Nucleus accumbens (tissue), 56 donors: ENCODE results near the gene GALNT2.

Experiments used
- DNase-seq, 56 donors: peaks; one replicate each; lab custom pipeline; 2025; lab: John Stamatoyannopoulos, UW

Gene GALNT2

DNA sequence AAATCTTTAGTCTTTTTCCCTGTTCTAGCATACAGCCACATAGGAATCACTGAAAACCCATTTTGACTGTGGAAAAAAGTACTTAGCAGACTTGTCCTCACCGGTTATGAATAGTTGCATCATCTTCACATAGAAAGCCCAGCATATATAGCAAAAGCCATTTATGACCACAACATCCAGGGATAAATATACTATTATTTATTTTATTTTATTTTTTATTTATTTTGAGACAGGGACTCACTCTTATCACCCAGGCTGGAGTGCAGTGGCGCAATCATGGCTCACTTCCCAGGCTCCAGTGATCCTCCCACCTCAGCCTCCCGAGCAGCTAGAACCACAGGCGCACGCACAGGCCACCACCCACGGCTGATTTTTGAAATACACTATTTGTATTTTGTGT lies 175.3 kb downstream of the GALNT2 start:
- DNase-seq, result no peak

DNA sequence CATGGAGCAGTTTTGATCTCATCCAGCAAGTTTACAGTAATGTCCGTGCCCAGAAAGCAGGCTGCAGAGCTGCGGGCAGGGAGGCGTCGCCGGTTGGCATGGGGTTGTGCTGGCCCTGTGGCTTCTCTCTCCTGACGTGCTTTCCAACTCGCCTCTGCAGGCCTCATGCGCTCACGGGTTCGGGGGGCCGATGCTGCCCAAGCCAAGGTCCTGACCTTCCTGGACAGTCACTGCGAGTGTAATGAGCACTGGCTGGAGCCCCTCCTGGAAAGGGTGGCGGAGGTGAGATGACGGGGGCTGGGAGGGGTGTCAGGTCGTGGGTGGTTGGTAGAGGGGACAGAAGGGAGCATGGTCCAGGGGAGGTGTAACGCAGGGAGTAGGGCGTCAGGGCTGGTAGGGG lies 176.1 kb downstream of the GALNT2 start:
- no peak for DNase-seq

DNA sequence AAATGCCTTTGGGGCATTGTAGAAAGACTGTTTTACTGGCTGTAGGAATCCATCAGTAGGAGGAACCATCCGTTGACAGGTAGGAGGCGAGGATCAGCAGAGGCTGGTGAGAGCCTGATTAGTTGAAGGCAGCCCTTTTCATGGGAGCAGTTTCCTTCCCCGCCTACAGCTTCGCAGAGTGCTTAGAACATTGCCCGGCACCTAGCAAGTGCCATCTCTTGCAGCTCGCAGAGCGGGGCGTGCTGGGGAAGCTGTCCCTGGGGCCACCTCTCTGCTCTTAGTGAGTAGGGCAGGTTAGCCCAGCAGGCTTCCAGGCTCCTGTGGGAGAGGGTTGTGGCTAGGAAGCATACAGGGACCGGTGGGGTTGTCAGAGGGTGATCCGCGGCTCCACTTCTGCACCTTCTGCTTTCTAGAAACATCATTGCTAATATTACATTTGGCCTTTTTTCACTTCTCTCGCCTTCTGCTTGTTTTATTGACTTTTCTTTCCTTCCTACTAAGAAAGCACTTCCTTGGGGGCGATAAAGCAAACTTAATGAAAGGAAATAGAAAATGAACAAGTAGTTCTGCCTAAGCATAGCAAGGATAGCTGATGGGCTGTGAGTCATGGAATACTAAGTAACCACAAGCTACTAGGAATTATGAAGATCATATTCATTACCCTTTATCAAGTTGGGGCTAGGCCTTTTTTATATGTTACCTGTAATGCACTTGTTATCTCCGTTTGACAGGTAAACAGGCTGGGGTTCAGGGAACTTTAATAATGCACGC lies 176.7 kb downstream of the GALNT2 start:
- DNase-seq, result peak in 13 of 56 donors; percentile 18 to 60 (median 39)

DNA sequence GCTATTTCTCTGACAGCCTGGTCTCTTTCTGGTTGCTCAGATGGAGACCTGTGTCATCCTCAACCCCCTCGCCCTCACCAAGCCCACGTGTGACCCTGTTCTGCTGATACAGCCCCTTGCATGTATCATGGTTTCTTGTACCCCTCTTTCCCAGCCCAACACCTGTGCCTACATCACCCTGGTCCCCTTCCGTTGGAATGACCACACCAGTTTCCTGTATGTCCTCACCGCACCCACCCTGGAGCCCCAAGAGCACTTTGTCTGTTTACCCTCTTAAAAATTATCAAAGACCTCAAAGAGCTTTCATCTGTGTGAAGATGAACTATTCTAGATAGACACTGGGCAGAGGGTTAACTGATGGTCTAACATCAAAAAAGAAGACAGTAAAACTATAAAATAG lies 179.5 kb downstream of the GALNT2 start:
- no peak for DNase-seq

DNA sequence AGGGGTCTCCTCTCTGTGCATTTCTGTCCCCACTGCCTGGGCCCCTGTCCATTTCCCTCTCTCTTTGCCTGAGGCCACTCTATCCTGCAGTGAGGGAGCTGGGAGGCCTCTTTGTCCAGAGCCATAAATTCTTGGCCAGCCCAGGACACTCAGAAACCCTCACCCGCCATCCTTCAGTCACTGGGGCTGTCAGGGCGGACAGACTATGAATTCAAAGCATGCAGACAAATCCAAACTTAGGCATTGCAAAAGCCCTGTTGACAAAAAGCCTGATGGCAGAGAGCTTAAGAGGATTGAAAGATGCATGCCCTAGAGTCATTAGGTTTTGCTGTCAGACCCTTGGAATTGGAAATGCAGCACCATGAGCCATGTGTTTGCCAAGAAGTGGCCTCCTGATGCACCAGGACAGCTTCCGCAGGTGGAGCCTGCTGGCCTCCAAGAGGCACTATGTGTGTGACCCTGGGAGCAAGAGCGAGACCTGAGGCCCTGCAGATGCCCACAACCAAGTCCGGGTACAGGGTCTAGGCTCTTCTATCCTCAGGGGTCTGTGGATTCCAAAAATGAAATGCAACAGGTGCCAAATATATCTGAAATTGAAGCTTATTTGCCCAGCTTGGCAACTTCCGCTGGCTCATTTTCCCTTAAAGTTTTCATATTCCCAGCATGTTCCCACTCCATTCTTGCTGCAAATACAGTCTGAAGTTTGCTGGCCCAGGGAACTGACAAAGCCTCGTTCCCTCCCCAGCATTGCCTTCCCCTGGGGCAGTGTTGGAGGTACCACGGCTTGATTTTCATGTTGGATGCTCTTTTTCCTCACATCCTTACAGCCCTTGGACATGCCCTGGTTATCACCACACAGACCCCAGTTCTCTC lies 181.2 kb downstream of the GALNT2 start:
- DNase-seq, result peak in 4 of 56 donors; percentile 9 to 28 (median 24)

DNA sequence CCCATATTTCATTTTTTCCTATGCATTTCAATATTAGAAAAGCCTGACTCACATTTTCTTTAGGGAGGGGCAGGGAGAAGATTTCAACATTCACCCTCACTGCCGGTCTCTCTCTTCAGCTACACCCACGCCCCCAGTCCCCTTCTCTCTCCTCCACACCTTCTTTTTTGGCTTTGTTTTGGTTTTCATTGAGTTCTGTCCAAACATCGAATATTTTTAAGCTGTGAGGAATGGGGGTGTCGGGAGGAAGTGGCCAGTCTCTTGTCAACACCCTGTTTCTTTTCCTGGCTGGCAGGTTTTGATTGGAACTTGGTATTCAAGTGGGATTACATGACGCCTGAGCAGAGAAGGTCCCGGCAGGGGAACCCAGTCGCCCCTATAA lies 181.8 kb downstream of the GALNT2 start:
- no peak for DNase-seq

DNA sequence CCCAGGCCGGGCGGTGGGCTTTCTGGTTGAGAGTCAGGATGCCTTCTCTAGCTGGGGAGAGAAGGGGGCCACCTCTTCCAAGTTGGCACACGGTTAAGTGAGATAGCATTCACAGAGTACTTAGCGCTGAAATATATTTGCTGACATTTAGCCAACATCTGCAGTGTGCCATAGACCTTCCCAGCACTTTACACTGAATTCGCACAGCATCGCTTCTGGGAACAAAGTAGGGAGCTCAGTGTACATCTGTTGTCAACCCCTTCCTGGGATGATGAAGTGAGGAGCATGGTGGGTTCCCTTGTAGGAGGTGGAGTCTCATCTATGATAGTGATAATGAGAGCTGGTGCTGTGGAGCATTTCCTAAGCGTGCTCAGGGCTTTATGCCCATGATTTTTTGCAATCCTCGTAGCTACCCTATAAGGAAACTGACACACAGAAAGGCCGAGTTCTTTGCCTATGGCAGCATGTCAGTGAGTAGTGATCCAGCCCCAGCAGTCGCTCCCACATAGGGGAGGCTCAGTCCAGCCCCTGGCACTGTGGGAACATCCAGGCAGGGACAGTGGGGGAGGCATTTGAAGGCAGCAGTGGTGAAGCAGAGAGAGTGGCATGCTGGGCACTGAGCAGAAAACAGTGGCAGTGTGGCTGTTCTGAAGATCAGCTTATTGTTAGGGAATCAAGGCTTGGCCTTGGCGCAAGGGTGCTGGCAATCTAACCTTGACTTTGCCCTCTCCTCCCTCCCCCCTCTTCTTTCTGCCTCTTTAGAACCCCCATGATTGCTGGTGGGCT lies 182.8 kb downstream of the GALNT2 start:
- peak in 1 of 56 donors; percentile 33 for DNase-seq

DNA sequence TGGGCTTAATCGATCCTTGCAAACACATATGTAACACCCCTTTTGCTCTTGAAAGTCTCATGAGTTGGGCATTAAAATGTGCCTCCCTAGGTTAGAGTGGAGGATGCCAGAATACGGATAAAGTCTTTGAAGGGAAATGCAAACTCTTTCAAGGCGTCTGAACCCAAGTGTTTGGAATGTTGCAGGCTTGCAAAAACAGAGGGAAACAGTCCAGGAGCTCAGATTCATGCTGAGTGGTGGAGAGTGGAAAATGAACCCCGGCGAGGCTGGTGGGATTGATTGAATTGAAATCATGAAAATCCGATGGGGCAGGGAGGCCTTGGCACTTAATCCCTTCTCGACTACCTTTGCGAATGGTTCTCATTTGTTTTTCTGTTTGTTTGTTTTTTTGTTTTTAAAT lies 183.6 kb downstream of the GALNT2 start:
- peak in 1 of 56 donors; percentile 44 for DNase-seq

DNA sequence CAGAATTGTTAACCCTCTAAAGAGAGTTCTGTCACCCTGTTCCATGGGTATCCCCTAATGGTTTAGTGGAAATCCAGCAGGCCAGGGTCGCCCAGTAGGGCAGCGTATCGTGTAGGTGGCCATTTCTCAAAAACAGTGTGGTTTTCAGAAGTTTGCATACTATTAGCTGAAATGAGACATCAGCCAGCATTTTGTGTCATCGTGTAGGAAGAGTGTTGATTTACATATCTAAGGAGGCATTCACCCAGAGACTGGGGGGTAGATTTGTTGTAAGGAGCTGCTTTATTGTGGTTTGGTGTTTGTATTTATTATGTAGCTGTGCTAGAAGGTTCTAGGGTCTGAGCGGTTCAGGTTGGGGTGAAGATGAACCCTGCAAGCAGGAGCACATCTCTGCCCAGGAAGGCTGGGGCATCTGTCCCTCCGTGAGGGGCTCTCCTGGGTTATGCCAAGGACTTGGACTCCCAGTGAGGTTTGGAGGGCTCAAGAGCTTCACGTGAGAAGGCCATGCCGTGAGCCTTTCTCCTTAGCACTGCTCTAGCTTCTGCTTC lies 184.7 kb downstream of the GALNT2 start:
- DNase-seq, result no peak

DNA sequence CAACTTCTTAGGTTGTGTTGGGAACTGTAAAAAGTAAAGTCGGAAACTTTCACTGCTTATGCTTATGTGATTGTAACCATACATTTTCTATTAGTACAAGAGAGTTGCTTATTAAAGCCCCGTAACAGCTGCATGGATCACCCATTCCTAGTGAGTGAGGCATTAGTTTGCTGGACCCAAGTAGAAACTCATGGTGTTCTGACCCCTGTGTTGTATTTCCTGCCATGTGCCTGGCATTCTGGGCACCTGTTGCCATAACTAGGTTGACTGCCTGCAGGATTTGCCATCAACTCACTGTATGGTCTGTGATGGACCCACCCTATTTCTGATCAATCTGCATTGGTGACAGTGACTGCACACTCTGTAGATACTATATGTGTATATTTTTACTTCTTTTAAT lies 186.1 kb downstream of the GALNT2 start:
- DNase-seq, result no peak

DNA sequence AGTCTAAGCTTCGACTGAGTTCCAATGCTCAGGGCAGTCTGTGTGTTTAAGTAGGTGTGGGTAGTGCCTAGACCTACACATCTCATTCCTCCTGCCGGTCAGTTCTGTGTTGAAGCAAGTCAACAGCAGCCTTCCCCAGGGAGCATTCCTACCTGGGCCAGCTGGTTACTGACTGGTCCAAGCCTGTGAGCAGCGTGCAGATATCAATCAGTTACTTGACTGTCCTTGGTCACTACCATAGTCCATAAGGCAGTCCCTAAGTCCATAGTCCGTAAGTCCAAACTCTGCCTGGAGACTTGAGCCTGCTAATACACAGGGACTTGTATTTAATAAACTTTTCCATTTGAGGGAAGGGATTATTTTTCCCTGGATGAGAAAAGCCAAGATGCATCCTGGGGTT lies 187.2 kb downstream of the GALNT2 start:
- no peak for DNase-seq

DNA sequence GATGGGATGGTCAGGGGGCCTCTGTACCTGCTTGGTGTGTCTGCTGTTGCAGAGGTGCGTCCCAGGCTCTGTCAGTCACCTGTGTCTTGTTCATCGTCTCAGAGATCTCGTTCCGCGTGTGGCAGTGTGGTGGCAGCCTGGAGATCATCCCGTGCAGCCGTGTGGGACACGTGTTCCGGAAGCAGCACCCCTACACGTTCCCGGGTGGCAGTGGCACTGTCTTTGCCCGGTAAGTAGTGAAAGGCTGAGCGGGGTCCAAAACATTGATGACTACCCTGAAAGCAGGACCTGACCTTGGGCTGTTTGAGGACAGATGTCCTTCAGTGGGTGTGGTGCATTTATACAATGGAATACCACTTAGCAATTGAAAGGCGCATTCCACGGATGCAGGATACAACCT lies 188.1 kb downstream of the GALNT2 start:
- DNase-seq, result no peak

DNA sequence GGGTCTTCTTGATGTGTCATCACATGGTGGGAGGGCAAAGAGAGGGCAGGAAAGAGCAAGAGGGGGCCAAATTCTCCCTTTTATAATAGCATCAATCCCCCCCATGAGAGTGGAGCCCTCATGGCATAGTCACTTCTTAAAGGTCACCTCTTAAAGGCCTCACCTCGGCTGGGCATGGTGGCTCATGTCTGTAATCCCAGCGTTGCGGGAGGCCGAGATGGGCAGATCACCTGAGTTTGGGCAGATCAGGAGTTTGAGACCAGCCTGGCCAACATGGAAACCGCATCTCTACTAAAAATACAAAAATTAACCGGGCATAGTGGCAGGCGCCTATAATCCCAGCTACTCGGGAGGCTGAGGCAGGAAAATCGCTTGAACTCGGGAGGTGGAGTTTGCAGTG lies 189.0 kb downstream of the GALNT2 start:
- no peak for DNase-seq

DNA sequence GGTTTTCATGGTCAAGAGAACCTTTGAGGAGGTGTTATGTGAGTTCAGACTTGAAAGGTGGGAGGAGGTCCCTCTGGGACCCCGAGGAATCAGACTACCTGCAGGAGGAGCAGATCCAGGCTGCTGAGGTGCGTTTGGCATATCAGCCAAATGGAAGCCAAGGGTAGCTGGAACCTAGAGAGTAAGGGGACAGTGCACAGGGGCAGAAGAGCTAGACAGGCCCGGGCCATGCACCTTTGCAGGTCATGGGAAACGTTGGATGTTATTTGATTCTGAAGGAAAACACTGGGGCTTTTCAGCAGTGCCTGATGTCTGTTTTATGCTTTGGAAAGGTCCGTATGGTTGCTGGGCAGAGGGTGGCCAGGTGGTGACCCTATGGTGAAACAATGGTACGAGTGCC lies 189.9 kb downstream of the GALNT2 start:
- DNase-seq, result no peak

DNA sequence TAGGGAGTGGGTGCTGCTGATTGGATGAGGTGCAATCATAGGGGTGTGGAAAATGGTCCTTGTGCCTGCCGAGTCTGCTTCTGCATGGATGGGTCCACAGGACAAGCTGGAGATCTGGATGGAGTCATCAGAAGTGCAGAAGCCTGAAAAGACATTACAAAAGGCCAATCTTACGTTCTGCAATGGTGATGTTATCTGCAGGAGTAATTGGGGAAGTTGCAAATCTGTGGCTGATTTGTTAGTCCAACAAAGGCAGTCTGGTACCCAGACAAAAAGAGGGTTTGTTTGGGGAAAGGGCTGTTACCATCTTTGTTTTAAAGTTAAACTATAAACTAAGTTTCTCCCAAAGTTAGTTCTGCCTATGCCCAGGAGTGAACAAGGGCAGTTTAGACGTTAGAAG lies 192.6 kb downstream of the GALNT2 start:
- no peak for DNase-seq

DNA sequence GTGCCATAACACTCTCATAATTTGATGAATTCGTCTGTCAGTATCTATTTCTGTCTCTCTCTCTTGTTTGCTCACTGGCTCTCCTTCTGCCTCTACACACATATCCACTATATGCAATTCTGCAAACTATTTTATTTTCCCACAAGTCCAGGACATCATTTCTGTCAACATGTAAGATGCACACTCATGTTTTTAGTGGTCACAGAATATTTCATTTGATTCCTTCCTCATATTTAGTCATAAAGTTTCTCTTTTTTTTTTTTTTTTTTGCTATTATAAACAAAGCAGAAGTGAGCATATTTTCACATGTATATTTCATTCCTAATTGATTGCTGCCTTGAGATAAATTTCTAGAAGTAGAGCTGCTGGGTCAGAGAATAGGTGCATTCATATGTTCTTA lies 193.8 kb downstream of the GALNT2 start:
- no peak for DNase-seq

DNA sequence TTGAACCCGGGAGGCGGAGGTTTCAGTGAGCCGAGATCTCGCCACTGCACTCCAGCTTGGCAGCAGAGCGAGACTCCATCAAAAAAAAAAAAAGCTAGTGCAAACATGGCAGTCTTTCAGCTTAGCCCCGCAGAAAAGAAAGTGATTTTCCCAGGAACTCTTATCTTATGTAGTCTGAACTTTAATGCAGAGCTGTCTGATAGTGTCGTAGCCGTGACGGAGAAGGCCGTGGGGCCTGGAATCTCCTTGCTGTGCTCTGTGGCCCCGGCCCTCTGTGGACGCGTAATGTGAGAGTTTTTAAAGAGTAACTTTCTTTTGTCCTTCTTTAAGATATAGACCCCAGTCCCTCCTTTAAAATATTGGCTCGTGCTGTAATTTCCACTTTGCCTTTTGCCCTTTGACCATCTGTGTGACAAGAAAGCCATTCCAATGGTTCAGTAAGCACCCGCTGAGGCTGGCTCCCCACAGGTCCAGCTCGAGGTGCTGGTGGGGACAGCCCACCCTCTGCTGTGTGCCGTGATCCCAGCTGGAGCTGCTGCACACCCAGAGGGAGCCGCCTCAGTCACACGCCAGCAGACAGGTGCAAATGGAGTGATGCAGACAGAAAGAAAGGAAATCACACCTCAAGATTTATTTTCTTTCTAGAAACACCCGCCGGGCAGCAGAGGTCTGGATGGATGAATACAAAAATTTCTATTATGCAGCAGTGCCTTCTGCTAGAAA lies 195.1 kb downstream of the GALNT2 start:
- DNase-seq, result no peak

DNA sequence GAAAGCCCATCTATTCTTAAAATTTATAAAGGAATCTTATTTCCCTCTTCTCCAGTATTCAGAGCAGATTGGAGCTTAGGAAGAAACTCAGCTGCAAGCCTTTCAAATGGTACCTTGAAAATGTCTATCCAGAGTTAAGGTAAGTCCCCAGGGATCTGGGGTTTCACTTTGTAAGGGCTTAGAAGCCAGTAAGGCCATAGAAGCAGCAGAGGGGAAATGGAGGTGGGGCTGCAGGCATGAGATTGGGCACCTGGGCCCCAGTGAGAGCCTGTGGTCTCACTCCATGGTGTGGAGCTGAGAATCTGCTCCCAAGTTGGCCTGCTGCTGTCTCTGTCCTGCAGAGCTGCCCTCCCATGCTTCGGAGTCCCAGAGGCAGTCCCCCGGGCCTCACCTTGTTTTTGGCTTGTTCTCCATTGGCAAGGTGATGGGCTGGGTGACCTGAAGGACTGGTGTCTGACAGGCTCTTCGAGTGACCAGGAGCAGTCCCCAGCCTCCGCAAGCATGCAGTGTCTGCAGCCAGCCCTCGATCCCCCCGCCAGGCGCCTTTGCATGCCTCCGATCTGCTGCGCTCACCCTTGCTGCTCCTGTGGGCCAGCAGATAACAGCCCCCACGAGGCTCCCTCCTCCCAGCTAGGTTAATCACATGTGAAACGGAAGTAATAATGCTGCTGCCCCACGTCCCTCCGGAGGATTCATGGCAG lies 196.0 kb downstream of the GALNT2 start:
- no peak for DNase-seq

DNA sequence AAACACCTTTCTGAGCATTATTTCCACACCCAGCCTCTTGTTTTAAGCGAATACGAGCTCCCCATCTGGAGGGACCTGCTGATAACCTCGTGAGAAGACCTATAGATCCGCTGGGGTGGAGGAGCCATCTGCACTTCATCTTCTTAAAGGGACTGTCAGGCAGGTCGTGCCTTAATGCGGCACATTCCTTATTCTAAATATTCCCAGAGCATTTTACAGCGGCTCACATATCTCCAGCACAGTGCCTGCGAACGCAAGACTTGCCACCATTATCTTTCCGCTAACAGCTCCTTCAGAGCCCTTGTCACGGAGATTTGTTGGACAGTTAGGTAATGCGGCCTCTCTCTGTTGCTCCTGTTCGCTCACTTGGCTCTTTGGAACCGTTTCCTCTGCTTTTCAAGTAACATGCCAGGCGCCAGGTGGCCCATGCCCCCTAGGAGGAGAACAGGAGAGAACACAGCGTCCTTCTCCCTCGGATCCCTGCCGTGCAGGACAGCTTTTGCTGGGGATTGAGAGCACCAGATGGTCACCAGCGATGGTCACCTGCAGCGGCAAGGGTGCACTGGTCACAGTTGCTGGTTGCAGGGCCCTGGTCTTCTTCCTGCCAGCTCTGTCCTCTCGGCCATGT lies 196.6 kb downstream of the GALNT2 start:
- DNase-seq, result no peak
